Suprapubic skin (tissue), 4 donors: ENCODE data around the gene SLC18A2. TPM values are rescaled to one million over a fixed set of nuclear protein-coding genes. Genes with fewer than 3 reads are reported as not detected.

ENCODE experiments used
- DNase-seq, 2 donors: peaks; one replicate each; pipeline ENCODE4 v3.0.0-alpha.2; 2019; ENCODE audit warnings: low spot score in 2 of 2
- H3K27ac ChIP-seq: fragments of 200-600 bp; sonication (generic); one replicate; pipeline ENCODE4 v1.5.1; 2019
- H3K27me3 ChIP-seq: fragments of 200-600 bp; sonication (generic); one replicate; pipeline ENCODE4 v1.5.1; 2019
- H3K36me3 ChIP-seq: fragments of 200-600 bp; sonication (generic); one replicate; pipeline ENCODE4 v1.5.1; 2019
- H3K4me1 ChIP-seq: fragments of 200-600 bp; sonication (generic); one replicate; pipeline ENCODE4 v1.5.1; 2019
- H3K4me3 ChIP-seq: fragments of 200-600 bp; sonication (generic); one replicate; pipeline ENCODE4 v1.5.1; 2019; ENCODE audit warnings: mild to moderate bottlenecking
- H3K9me3 ChIP-seq: fragments of 200-600 bp; sonication (generic); one replicate; pipeline ENCODE4 v1.5.1; 2019
- CTCF ChIP-seq, 2 donors: fragments of 200-600 bp in 1 of 2; fragments of 450-650 bp in 1 of 2; sonication (generic) in 1 of 2; IDR thresholded peaks; one replicate each; pipeline ENCODE4 v1.5.1; 2016 to 2019; ENCODE audit warnings: antibody characterized with exemption in 2 of 2, mild to moderate bottlenecking in 1 of 2, moderate library complexity in 1 of 2
- EP300 ChIP-seq: sonication (generic); formaldehyde crosslinking; IDR thresholded peaks from one replicate; pipeline ENCODE4 v1.6.1; 2017; ENCODE audit warnings: antibody characterized with exemption
- POLR2A ChIP-seq, 2 donors: fragments of 450-650 bp; IDR thresholded peaks; one replicate each; pipeline ENCODE4 v1.6.1; 2017; ENCODE audit warnings: antibody characterized with exemption in 2 of 2, mild to moderate bottlenecking in 2 of 2, moderate library complexity in 2 of 2
- POLR2AphosphoS5 ChIP-seq, 3 donors: sonication (generic); formaldehyde crosslinking; IDR thresholded peaks; one replicate each; pipeline ENCODE4 v1.6.1; 2017; ENCODE audit warnings: antibody characterized with exemption in 3 of 3
- WGBS: methylation state at CpG from one replicate; pipeline ENCODE4 v1.1.5; 2018; 5-methylcytosine and 5-hydroxymethylcytosine counted together
- total RNA-seq, 4 donors: library from RNA; depleted of rRNA; stranded (reverse); fragments of >200 nt; gene quantifications; one replicate each; pipeline ENCODE4 v1.1.0, GENCODE V29; 2016

SLC18A2 gene
- total RNA-seq, 4 donors from 2014 or later, result 2.7 to 10.5 (median 5.4) TPM

DNA sequence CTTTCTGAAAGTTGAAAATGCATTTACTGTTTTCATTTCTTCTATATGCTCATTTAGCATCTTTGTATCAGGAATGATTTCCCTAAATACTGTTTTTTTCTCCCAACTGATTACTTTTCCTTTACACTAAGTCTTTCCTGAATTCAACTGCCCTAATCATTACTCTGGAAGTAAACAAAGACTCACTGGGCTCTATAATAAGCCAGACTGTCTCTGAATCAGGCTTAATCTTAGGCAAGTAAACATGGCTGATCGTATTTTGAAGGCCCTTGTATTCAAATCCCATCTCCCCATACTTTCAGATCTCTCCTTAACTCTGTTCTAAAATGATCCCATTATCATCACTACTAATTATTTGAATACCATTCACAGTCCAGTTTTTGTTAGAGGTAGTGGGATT, 72.7 kb downstream of the SLC18A2 start:
- Histone ChIP-seq H3K4me3 (no peak overlapping the region), H3K9me3 (no peaks in the 10 kb centered on the region), H3K27ac (no peak overlapping the region), H3K4me1 (no peaks in the 10 kb centered on the region), H3K36me3 (peaks cover 5% of the 10 kb centered on the region), H3K27me3 (no peaks in the 10 kb centered on the region)
- WGBS, result 100% methylated on average over 1 of the region's 1 CpG
- TF ChIP-seq POLR2AphosphoS5 (IDR thresholded peaks at IDR 0.05), result no peak
- no peak for TF ChIP-seq POLR2A (IDR thresholded peaks at IDR 0.05)
- TF ChIP-seq CTCF (IDR thresholded peaks at IDR 0.05), result no peak
- no peak for TF ChIP-seq EP300
- no peak for DNase-seq

DNA sequence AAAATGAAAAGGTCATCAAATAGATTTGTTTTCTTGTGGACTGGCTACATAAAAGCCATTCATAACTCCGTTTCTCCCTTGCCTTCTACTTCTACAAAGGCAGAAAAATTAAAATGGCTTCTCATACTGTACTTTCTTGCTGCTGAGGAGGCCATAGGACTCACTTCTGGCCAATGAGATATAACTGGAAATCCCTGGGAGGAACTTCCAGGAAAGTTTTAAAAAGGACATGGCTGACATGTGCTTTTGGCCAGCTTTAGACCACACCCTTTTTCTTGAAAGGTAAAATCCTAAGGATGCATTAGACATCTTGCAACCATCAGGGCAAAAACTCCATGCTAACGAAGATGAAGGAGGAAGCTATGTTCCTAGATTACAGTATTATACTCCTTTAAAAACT, 75.8 kb downstream of the SLC18A2 start:
- no peaks in the 10 kb centered on the region for H3K9me3 ChIP-seq
- no peaks in the 10 kb centered on the region for H3K27me3 ChIP-seq
- H3K36me3 ChIP-seq, result peaks cover 5% of the 10 kb centered on the region
- H3K4me3 ChIP-seq, result no peak overlapping the region
- H3K27ac ChIP-seq, result no peak overlapping the region
- TF ChIP-seq POLR2A (IDR thresholded peaks at IDR 0.05) (no peak), CTCF (IDR thresholded peaks at IDR 0.05) (no peak), POLR2AphosphoS5 (IDR thresholded peaks at IDR 0.05) (no peak), EP300 (no peak)
- H3K4me1 ChIP-seq, result no peaks in the 10 kb centered on the region
- no peak for DNase-seq
- 95% methylated on average over 2 of the region's 2 CpGs for WGBS

- Histone ChIP-seq H3K27me3 (no peaks in the 10 kb centered on the region), H3K9me3 (no peaks in the 10 kb centered on the region), H3K36me3 (peaks cover 5% of the 10 kb centered on the region), H3K4me3 (no peak overlapping the region), H3K27ac (no peak overlapping the region), H3K4me1 (no peaks in the 10 kb centered on the region)
- no peak for DNase-seq
- TF ChIP-seq POLR2AphosphoS5 (IDR thresholded peaks at IDR 0.05) (no peak), POLR2A (IDR thresholded peaks at IDR 0.05) (no peak), CTCF (IDR thresholded peaks at IDR 0.05) (peak in 1 of 2 donors; percentile 1)
These were observed 78.0 kb downstream of the SLC18A2 start for GRCh38 chr10:117318909-117319308.

DNA sequence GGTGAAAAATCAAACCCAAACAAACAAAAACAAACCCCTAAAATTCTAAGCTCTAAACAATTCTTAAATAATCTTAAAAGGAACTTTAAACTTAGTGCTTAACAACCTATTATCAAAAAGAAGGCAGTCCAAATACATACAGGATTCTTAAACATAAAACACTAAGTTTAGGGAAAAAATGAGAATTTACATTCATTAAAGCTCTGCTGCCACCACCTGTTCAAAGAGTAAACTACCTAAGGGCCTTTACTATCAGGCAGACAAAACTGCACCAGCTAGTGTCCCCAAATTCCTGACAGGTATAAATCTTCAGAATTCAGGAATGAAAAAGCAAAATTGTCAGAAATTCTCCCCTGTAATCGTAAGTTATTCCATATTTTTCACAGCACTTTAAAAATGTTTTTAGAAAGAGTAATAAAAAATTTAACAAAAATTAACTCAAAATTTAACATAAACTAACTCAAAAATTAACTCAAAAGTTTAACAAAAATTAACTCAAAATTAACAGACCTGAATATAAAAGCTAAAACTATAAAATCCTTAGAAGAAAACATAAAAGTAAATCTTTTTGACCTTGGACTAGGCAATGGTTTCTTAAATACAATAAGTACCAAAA, 79.2 kb downstream of the SLC18A2 start:
- H3K27me3 ChIP-seq, result no peaks in the 10 kb centered on the region
- peaks cover 5% of the 10 kb centered on the region for H3K36me3 ChIP-seq
- H3K4me3 ChIP-seq, result no peak overlapping the region
- 85% methylated on average over 1 of the region's 1 CpG for WGBS
- TF ChIP-seq CTCF (IDR thresholded peaks at IDR 0.05) (no peak), EP300 (no peak), POLR2A (IDR thresholded peaks at IDR 0.05) (no peak), POLR2AphosphoS5 (IDR thresholded peaks at IDR 0.05) (no peak)
- DNase-seq, result no peak
- H3K9me3 ChIP-seq, result no peaks in the 10 kb centered on the region
- H3K27ac ChIP-seq, result no peak overlapping the region
- no peaks in the 10 kb centered on the region for H3K4me1 ChIP-seq

DNA sequence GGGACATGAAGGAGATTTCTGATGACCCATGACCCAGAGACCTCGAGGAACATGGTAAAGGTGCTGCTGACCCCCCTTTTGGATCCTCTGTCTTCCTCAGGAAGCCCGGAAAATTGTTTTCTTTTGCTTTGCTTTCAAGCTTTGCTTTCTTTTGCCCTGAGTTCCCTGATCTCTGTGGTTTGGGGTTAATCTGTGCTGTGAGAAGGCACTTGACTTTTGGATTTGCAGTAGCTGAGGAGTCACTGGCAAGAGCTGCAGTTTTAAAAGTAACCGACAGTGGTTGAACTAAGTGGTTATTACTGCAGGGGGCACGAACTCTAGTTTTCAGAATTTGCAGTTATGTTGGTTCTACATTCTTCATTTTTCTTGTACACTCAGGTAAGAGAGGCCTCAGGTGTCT, 81.3 kb downstream of the SLC18A2 start:
- no peaks in the 10 kb centered on the region for H3K27me3 ChIP-seq
- no peaks in the 10 kb centered on the region for H3K36me3 ChIP-seq
- no peaks in the 10 kb centered on the region for H3K4me1 ChIP-seq
- H3K4me3 ChIP-seq, result no peak overlapping the region
- WGBS, result 75% methylated on average over 4 of the region's 4 CpGs
- no peak for TF ChIP-seq POLR2AphosphoS5 (IDR thresholded peaks at IDR 0.05)
- TF ChIP-seq CTCF (IDR thresholded peaks at IDR 0.05), result no peak
- TF ChIP-seq EP300, result no peak
- no peak for TF ChIP-seq POLR2A (IDR thresholded peaks at IDR 0.05)
- no peak overlapping the region for H3K27ac ChIP-seq
- H3K9me3 ChIP-seq, result no peaks in the 10 kb centered on the region
- no peak for DNase-seq
